Adrenal gland (tissue), 5 donors: Measurements from ENCODE around the gene MRC1.

Experiments
- CTCF ChIP-seq, 6 experiments: fragments of 450-650 bp in 4 of 6; fragments of 200-600 bp in 2 of 6; sonication (generic) in 1 of 6; IDR thresholded peaks; 1 replicate in 5 of 6; 2 replicates in 1 of 6; pipeline versions ENCODE4 v1.5.1 to v1.8.0; 2016 to 2021; ENCODE audit warnings: antibody characterized with exemption in 6 of 6, mild to moderate bottlenecking in 2 of 6, moderate library complexity in 1 of 6
- POLR2A ChIP-seq, 2 donors: fragments of 450-650 bp; IDR thresholded peaks; one replicate each; pipeline ENCODE4 v1.6.1; 2017; ENCODE audit warnings: antibody characterized with exemption in 2 of 2, mild to moderate bottlenecking in 2 of 2, moderate library complexity in 1 of 2
- donor health status: DM: no; HTN: no; CAD: no.

GRCh38 chr10:17923728-17924127 lies 114.6 kb downstream of the MRC1 start:
- no peak for TF ChIP-seq CTCF (IDR thresholded peaks at IDR 0.05)
- TF ChIP-seq POLR2A (IDR thresholded peaks at IDR 0.05), result no peak
